ENCODE results near the gene FOXK1.
"Not testable (repeated sequence)": the region's sequence is repeated elsewhere in the genome, so short reads cannot be mapped to it uniquely, and the experiment has no call there.

The FOXK1 gene

DNA sequence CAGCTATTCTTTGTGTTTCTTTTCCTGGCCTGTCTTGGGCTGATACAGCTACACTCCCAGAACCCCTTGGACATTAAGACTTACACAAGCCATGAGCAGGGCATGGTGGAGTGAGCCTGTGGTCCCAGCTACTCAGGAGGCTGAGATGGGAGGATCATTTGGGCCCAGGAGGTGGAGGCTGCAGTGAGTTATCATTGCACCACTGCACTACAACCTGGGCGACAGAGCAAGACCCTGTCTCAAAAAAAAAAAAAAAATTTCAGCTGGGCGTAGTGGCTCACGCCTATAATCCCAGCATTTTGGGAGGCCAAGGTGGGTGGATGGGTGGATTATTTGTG is 13.6 kb upstream of the FOXK1 start:
- TF ChIP-seq POLR2A (IDR thresholded peaks at IDR 0.05; ENCODE audit: low read depth, low read length), result no peak
- no peak for TF ChIP-seq POLR2AphosphoS5 (IDR thresholded peaks at IDR 0.05; ENCODE audit: low read depth, low read length)
- TF ChIP-seq TAF1 (IDR thresholded peaks at IDR 0.05; ENCODE audit: borderline replicate concordance, low read depth, low read length), result no peak
- DNase-seq (ENCODE audit: insufficient read length) (no peak), FAIRE-seq (no peak)

DNA sequence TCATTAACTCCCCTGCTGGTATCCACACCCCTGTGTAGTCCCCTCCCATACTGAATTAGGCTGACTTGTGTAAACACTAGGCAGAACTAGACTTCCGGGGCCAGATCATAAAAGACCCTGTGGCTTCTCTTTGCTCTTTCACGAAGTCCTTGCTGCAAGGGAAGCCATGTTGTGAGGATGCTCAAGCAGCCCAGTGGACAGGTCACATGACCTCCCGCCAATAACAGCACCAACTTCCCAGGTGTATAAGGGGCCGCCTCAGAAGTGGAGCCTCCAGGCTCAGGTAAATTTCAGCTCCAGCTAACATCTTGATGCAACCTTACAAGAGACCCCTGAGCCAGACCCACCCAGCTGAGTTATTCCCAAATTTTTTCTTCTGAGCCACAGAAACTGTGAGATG is 11.3 kb upstream of the FOXK1 start:
- TF ChIP-seq POLR2A (IDR thresholded peaks at IDR 0.05; ENCODE audit: low read depth, low read length) (no peak), POLR2AphosphoS5 (IDR thresholded peaks at IDR 0.05; ENCODE audit: low read depth, low read length) (no peak), TAF1 (IDR thresholded peaks at IDR 0.05; ENCODE audit: borderline replicate concordance, low read depth, low read length) (no peak)
- FAIRE-seq (no peak), DNase-seq (ENCODE audit: insufficient read length) (no peak)

DNA sequence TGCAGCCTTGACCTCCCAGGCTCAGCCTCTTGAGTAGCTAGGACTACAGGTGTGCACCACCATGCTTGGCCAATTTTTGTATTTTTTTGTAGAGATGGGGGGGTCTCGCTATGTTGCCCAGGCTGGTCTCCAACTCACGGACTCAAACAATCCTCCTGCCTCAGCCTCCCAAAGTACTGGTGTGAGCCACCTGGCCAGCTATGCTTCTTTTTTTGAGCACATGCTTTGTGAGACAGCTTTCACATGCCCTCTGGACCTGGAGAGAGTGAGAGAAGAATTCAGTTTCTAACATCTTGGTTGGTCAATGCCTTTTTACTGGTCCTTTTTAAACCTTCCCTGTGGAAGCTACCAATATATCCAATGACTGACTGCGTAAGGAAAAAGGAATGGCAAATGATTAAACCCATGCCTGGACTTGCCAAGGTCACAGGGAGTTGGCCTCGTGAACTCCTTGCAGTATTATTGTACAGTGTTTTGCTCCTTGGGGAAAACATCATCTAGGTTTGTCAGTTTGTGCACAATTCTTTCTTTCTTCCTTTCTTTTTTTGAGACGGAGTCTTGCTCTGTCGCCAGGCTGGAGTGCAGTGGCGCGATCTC is 6.2 kb upstream of the FOXK1 start:
- TF ChIP-seq POLR2A (IDR thresholded peaks at IDR 0.05; ENCODE audit: low read depth, low read length) (no peak), POLR2AphosphoS5 (IDR thresholded peaks at IDR 0.05; ENCODE audit: low read depth, low read length) (no peak), TAF1 (IDR thresholded peaks at IDR 0.05; ENCODE audit: borderline replicate concordance, low read depth, low read length) (no peak)
- no peak for FAIRE-seq
- no peak for DNase-seq (ENCODE audit: insufficient read length)

- FAIRE-seq; DNase-seq (ENCODE audit: insufficient read length): not testable (repeated sequence)
Measured at GRCh38 chr7:4677518-4677917, 4.6 kb upstream of the FOXK1 start.

GRCh38 chr7:4681218-4681851 is 760 bp upstream of the FOXK1 start:
- FAIRE-seq, result no peak
- DNase-seq (ENCODE audit: insufficient read length), result no peak
- no peak for TF ChIP-seq POLR2A (IDR thresholded peaks at IDR 0.05; ENCODE audit: low read depth, low read length)

GRCh38 chr7:4682621-4683042 is 537 bp downstream of the FOXK1 start:
- FAIRE-seq (no peak), DNase-seq (ENCODE audit: insufficient read length) (no peak)
- no peak for TF ChIP-seq POLR2A (IDR thresholded peaks at IDR 0.05; ENCODE audit: low read depth, low read length)
- TF ChIP-seq POLR2AphosphoS5 (IDR thresholded peaks at IDR 0.05; ENCODE audit: low read depth, low read length), result no peak
- no peak for TF ChIP-seq TAF1 (IDR thresholded peaks at IDR 0.05; ENCODE audit: borderline replicate concordance, low read depth, low read length)

- no peak for TF ChIP-seq TAF1 (IDR thresholded peaks at IDR 0.05; ENCODE audit: borderline replicate concordance, low read depth, low read length)
- no peak for TF ChIP-seq POLR2A (IDR thresholded peaks at IDR 0.05; ENCODE audit: low read depth, low read length)
- TF ChIP-seq POLR2AphosphoS5 (IDR thresholded peaks at IDR 0.05; ENCODE audit: low read depth, low read length), result no peak
- no peak for DNase-seq (ENCODE audit: insufficient read length)
Measured at GRCh38 chr7:4683043-4683883, 1.2 kb downstream of the FOXK1 start.

GRCh38 chr7:4683884-4684565 is 1.9 kb downstream of the FOXK1 start:
- TF ChIP-seq POLR2A (IDR thresholded peaks at IDR 0.05; ENCODE audit: low read depth, low read length) (0 out of 2 replicates have a peak, but pooled peaks have one; percentile 28), TAF1 (IDR thresholded peaks at IDR 0.05; ENCODE audit: borderline replicate concordance, low read depth, low read length) (no peak)
- DNase-seq (ENCODE audit: insufficient read length) (no peak), FAIRE-seq (peak; percentile 78)

More at GRCh38 chr7:4683043-4683883, 1.2 kb downstream of the FOXK1 start:
- FAIRE-seq, result no peak

DNA sequence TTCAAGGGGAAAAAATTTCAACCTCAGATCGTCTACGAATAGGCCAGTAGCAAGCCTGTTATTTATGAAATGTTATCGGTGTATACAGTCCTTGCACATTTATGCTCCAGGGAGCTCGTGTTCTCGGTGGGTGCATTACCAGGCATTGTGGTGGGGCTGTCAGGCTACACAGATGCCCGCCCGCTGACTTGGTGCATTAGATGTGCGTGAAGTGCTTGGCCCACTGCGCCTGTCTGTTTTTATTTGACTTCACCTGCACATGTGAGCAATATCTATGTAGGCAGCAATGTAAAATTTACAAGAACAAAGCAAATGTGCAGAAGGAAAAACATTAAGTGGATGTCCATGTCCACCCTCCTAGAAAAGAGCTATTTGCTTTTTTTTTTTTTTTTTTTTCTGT is 2.8 kb downstream of the FOXK1 start:
- FAIRE-seq (no peak), DNase-seq (ENCODE audit: insufficient read length) (no peak)
- TF ChIP-seq TAF1 (IDR thresholded peaks at IDR 0.05; ENCODE audit: borderline replicate concordance, low read depth, low read length), result no peak
- no peak for TF ChIP-seq POLR2AphosphoS5 (IDR thresholded peaks at IDR 0.05; ENCODE audit: low read depth, low read length)
- no peak for TF ChIP-seq POLR2A (IDR thresholded peaks at IDR 0.05; ENCODE audit: low read depth, low read length)

DNA sequence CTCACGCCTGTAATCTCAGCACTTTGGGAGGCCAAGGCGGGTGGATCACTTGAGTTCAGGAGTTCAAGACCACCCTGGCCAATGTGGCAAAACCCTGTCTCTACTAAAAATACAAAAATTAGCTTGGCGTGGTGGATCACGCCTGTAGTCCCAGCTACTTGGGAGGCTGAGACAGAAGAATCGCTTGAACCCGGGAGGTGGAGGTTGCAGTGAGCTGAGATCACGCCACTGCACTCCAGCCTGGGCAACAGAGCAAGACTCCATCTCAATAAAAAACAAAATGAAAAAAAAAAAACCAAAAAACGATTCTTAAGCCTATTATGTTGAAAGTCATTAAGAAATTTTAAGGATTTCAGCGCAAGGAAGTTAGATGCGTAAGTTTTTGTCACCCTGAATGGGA is 3.6 kb downstream of the FOXK1 start:
- not testable (repeated sequence) for DNase-seq (ENCODE audit: insufficient read length); FAIRE-seq

DNA sequence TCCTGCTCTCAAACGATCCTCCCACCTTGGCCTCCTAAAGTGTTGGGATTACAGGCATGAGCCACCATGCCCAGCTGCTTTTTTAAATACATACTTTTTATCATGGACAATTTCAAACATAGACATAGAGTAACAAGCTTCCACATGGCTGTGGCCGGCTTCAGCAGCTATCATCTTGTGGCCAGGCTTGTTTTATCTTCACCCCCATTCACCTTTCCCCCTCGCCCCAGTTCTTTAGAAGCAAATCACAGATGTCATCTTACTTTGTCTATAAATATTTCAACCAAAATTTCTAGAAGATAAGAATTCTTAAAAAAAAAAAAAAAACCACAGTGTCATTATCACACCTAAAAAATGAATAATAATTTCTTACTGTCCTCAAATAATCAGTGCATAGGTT is 5.9 kb downstream of the FOXK1 start:
- DNase-seq (ENCODE audit: insufficient read length) (no peak), FAIRE-seq (no peak)
- TF ChIP-seq POLR2AphosphoS5 (IDR thresholded peaks at IDR 0.05; ENCODE audit: low read depth, low read length), result no peak
- no peak for TF ChIP-seq TAF1 (IDR thresholded peaks at IDR 0.05; ENCODE audit: borderline replicate concordance, low read depth, low read length)
- TF ChIP-seq POLR2A (IDR thresholded peaks at IDR 0.05; ENCODE audit: low read depth, low read length), result no peak

GRCh38 chr7:4689151-4689550 is 7.1 kb downstream of the FOXK1 start:
- TF ChIP-seq POLR2A (IDR thresholded peaks at IDR 0.05; ENCODE audit: low read depth, low read length) (no peak), POLR2AphosphoS5 (IDR thresholded peaks at IDR 0.05; ENCODE audit: low read depth, low read length) (no peak), TAF1 (IDR thresholded peaks at IDR 0.05; ENCODE audit: borderline replicate concordance, low read depth, low read length) (no peak)
- peak; percentile 14 for FAIRE-seq
- DNase-seq (ENCODE audit: insufficient read length), result no peak
